ENCODE measurements around the gene ISYNA1.

DNA sequence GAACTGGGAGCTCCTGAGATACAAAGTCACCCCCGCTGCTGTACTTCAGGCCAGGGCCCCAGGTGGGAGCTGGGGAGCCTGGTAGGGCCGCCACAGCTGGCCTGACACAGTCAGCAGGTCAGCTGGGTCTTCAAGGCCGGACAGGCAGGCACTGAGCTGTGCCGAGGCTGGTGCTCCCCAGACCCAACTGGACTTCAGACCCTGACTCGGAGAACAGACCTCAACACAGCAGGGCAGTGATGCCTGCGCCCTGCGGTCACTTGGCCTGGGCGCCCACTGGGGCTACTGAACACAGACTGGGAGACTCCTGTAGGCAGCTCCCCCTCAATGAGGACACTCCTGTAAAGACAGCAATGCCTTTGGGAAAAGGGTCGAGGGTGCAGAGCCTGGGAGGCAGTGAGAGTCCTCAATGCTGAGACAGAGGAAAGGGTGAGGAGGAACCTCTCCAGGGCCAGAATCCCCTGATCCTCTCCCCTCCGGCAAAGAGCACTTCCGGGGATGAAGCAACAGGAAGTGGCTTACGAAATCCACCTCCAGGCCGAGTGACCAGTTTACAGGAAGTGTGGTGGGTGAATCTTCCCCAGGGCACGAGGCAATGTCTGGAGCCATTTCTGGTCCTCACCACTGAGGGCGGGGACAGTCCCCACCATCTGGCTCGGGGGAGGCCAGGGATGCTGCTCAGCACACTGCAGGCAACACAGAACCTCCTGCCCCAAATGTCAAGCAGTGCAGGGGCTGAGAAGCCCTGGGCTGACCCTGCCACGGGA is 40.8 kb upstream of the ISYNA1 start:
- TF ChIP-seq, protein P1, sequence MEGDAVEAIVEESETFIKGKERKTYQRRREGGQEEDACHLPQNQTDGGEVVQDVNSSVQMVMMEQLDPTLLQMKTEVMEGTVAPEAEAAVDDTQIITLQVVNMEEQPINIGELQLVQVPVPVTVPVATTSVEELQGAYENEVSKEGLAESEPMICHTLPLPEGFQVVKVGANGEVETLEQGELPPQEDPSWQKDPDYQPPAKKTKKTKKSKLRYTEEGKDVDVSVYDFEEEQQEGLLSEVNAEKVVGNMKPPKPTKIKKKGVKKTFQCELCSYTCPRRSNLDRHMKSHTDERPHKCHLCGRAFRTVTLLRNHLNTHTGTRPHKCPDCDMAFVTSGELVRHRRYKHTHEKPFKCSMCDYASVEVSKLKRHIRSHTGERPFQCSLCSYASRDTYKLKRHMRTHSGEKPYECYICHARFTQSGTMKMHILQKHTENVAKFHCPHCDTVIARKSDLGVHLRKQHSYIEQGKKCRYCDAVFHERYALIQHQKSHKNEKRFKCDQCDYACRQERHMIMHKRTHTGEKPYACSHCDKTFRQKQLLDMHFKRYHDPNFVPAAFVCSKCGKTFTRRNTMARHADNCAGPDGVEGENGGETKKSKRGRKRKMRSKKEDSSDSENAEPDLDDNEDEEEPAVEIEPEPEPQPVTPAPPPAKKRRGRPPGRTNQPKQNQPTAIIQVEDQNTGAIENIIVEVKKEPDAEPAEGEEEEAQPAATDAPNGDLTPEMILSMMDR (conservative IDR thresholded peaks at IDR 0.05), result no peak
- no peak for TF ChIP-seq EZH2 (IDR thresholded peaks at IDR 0.05; ENCODE audit: low read depth)
